NB4 (cell line): ENCODE data around the gene CDC42EP4.

Source experiments
- DNase-seq: peaks from one replicate; pipeline ENCODE4 v3.0.0; 2010; ENCODE audit warnings: low read depth
- H3K4me3 ChIP-seq: one replicate; pipeline ENCODE4 v1.5.1; 2011; ENCODE audit warnings: mild to moderate bottlenecking, low read depth, low read length, moderate library complexity
- MYC ChIP-seq: IDR thresholded peaks from 2 replicates; pipeline ENCODE4 v1.6.1; 2011; ENCODE audit warnings: low read depth, low read length
- POLR2A ChIP-seq: IDR thresholded peaks from 2 replicates; pipeline ENCODE4 v1.6.1; 2011; ENCODE audit warnings: mild to moderate bottlenecking; ENCODE audit not compliant: insufficient read length; ENCODE audit errors: extremely low read depth
- TF ChIP-seq, protein P1 (sequence below): IDR thresholded peaks from 2 replicates; pipeline ENCODE4 v1.6.1; 2011; ENCODE audit warnings: low read depth, low read length
- TF ChIP-seq, protein P2 (sequence below): IDR thresholded peaks from one replicate; pipeline ENCODE4 v1.5.1; 2012; ENCODE audit warnings: low read depth, low read length

CDC42EP4 gene

DNA sequence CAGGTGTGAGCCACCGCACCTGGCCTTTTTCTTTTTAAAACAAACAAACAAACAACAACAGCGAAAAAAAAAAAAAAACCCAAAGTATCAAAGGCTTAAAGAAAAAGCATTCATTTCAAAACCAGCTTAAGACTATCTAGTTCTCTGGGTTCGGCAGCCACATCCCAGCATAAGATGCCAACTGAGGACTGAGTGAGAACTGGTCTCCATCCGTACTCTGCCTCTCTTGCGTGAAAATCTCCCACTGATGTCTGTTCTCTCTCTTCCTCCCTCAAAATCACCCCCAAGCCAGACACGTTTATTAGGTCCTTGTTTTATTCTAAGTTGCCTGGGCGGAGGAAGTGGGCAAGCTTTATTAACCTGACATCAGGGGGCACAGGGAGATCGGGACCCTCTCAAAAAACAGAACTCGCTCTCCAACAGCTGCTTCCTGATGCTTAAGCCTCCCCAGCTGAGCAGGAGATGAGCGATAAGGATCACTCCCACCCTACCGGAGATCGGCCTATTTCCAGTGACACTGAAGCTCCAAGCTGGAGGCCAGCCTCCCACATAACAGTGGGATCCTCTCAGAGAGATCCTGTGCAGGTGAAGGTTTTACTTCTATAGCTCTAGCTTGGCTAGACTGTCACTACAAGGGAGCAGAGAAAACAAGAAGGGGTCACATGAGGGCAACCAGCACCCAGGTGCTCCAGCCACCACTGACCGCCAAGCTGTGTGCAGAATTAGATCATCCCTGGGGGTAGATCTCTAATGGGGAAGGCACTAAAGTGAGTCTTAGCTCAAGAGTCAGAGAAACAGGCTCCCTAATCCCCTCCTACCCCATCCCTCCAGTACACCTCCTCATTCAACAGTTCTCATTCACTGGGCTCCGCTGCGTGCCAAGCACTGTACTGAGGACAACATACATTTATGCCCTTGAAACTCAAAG lies 13.6 kb downstream of the CDC42EP4 start:
- no peak overlapping the region for H3K4me3 ChIP-seq
- TF ChIP-seq POLR2A, result no peak
- TF ChIP-seq, protein P1, sequence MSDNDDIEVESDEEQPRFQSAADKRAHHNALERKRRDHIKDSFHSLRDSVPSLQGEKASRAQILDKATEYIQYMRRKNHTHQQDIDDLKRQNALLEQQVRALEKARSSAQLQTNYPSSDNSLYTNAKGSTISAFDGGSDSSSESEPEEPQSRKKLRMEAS, result no peak
- TF ChIP-seq, protein P2, sequence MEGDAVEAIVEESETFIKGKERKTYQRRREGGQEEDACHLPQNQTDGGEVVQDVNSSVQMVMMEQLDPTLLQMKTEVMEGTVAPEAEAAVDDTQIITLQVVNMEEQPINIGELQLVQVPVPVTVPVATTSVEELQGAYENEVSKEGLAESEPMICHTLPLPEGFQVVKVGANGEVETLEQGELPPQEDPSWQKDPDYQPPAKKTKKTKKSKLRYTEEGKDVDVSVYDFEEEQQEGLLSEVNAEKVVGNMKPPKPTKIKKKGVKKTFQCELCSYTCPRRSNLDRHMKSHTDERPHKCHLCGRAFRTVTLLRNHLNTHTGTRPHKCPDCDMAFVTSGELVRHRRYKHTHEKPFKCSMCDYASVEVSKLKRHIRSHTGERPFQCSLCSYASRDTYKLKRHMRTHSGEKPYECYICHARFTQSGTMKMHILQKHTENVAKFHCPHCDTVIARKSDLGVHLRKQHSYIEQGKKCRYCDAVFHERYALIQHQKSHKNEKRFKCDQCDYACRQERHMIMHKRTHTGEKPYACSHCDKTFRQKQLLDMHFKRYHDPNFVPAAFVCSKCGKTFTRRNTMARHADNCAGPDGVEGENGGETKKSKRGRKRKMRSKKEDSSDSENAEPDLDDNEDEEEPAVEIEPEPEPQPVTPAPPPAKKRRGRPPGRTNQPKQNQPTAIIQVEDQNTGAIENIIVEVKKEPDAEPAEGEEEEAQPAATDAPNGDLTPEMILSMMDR, result no peak
- no peak; the same call in 1 of the 2 replicates for TF ChIP-seq MYC
- peak; percentile 56 for DNase-seq

DNA sequence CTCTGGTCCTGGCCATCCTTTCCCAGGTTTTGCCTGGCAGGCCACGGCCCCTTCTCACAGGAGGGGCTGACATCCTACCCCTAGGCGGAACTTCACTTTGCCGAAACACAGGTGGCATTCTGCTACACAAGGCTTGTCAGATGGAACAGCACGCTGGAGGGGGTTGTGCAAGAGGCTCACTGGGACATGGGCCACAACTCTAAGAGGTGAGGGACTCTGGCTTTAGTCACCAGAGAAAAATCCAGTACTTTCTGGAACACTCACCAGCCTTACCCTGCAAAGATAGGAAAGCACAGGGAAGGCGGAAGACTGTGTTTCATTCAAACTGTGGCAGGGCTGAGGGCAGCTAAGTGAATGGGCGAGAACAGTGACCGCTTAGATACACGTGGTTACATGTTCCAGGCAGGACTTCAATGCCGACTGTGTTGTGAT lies 18.3 kb downstream of the CDC42EP4 start:
- peak; percentile 37 for DNase-seq
- no peak overlapping the region for H3K4me3 ChIP-seq
- TF ChIP-seq, protein P2, result no peak
- TF ChIP-seq POLR2A, result no peak
- TF ChIP-seq, protein P1, result no peak
- TF ChIP-seq MYC, result no peak

DNA sequence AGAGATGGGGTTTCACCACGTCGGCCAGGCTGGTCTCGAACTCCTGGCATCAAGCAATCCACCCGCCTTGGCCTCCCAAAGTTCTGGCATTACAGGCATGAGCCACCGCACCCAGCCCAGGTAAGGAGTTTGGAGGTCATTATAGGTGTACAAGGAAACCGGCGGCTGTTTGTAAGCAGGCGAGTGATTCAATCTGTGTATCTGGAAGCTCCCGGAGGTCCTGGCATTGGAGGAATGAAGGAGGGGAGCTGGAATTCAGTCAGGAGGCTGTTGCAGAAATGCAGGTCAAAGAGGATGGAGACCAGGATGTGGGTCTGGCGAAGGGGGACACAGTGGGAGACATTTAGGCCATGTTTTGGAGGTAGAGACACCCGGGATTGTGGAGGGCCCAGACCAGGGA lies 18.8 kb downstream of the CDC42EP4 start:
- H3K4me3 ChIP-seq, result no peak overlapping the region
- TF ChIP-seq MYC, result no peak
- TF ChIP-seq, protein P1, result no peak
- TF ChIP-seq, protein P2, result no peak
- TF ChIP-seq POLR2A, result no peak
- DNase-seq, result no peak

DNA sequence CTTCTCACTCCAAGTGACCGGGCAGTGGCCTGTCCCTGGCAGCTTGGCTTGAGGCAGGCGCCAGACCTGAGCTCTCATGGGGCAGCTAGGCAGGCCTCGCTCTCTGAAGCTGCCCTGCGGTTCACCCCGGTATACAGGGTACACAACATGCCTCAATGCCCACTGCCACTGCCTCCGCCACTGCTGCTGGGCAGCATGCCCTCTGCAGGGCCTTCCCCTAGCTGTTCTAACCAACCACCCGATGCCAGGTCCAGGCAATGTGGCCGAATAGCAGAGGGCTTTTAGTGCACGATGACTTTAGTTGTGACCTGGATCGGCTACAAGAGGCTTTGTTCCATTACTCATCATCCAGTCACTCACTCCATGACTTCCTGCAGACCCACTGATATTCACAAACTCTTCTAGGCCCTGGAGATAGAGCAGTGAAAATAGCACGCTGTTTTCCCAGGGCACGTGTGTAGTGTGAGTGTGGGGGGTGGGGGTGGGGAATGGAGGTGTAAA lies 19.7 kb downstream of the CDC42EP4 start:
- H3K4me3 ChIP-seq, result no peak overlapping the region
- peak; percentile 55 for DNase-seq
- TF ChIP-seq POLR2A, result no peak
- TF ChIP-seq, protein P2, result no peak
- TF ChIP-seq MYC, result no peak
- TF ChIP-seq, protein P1, result no peak

DNA sequence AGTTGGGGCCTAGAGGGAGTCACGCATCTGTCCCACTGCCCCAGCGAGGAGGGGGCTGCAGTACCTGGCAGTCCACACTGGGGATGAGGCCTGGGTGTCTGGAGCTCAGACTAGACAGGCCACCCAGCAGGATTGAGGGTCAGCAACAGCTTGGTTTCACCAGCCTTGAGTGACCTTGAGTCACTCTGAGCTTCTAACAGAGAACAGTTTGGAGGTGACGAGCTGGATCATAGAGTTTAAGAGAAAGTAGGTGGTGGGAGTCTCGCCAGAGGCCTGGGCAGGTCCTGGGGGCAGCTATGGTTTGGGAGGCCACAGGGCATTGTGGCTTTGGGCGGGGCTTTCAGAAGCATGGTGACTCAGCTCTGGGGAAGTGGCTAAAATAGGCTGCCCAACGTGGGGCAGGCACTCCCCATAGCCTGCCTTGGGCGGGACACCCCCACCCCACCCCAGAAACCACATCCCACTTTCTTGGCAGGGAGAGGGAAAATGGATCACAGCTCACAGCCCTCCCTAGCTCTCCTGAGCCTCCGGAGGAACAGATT lies 20.5 kb downstream of the CDC42EP4 start:
- TF ChIP-seq, protein P2, result no peak
- TF ChIP-seq, protein P1, result peak; percentile 56; the same call in 1 of the 2 replicates
- no peak for TF ChIP-seq POLR2A
- TF ChIP-seq MYC, result no peak; the same call in 1 of the 2 replicates
- H3K4me3 ChIP-seq, result peak overlapping the region; percentile 46
- DNase-seq, result peak; percentile 95
